CD14-positive monocyte (primary cell): ENCODE measurements around the gene HECW1. TPM values are rescaled to one million over a fixed set of nuclear protein-coding genes. Genes with fewer than 3 reads are reported as not detected.
A peak's percentile ranks its signal among the peaks of the same experiment; 100 is the strongest.

Source experiments
- DNase-seq, 3 donors: peaks; one replicate each; pipeline ENCODE4 v3.0.0-alpha.2; 2011 to 2022
- H2AFZ ChIP-seq: 2 replicates; pipeline ENCODE4 v1.6.0; 2012; ENCODE audit warnings: mild to moderate bottlenecking, low read depth, low read length, inconsistent platforms; ENCODE audit not compliant: insufficient read depth, poor library complexity, severe bottlenecking
- H3K27ac ChIP-seq, 2 donors: 1 replicate in 1 of 2; 2 replicates in 1 of 2; pipeline ENCODE4 v1.5.1; 2012 to 2013; ENCODE audit warnings: low read length in 2 of 2, control low read depth in 1 of 2, inconsistent platforms in 1 of 2, low read depth in 1 of 2, mild to moderate bottlenecking in 1 of 2
- H3K27me3 ChIP-seq, 2 donors: one replicate each; pipeline versions ENCODE4 v1.6.0 to v1.6.1; 2011 to 2013; ENCODE audit warnings: low read length in 2 of 2; ENCODE audit not compliant: control insufficient read depth in 2 of 2, insufficient read depth in 2 of 2
- H3K36me3 ChIP-seq, 2 donors: replicated peaks in 1 of 2; 1 replicate in 1 of 2; 2 replicates in 1 of 2; pipeline versions ENCODE4 v1.5.1 to v1.6.1; 2012 to 2013; ENCODE audit warnings: low read length in 2 of 2, control low read depth in 1 of 2, inconsistent platforms in 1 of 2, mild to moderate bottlenecking in 1 of 2; ENCODE audit not compliant: insufficient read depth in 2 of 2, control insufficient read depth in 1 of 2
- H3K4me1 ChIP-seq, 2 donors: 1 replicate in 1 of 2; 2 replicates in 1 of 2; pipeline versions ENCODE4 v1.5.1 to v1.6.1; 2012 to 2013; ENCODE audit warnings: low read length in 2 of 2, control low read depth in 1 of 2, inconsistent platforms in 1 of 2, mild to moderate bottlenecking in 1 of 2, moderate library complexity in 1 of 2; ENCODE audit not compliant: insufficient read depth in 2 of 2, control insufficient read depth in 1 of 2
- H3K4me2 ChIP-seq: replicated peaks from 2 replicates; pipeline ENCODE3; 2012; ENCODE audit warnings: low read length, moderate library complexity, mild to moderate bottlenecking; ENCODE audit not compliant: poor library complexity, severe bottlenecking; ENCODE audit errors: extremely low read depth
- H3K4me3 ChIP-seq, 3 experiments: fragments of 200-600 bp in 1 of 3; sonication (generic) in 1 of 3; replicated peaks in 1 of 3; 1 replicate in 2 of 3; 2 replicates in 1 of 3; pipeline ENCODE4 v1.5.1; 2011 to 2013; ENCODE audit warnings: low read length in 3 of 3, mild to moderate bottlenecking in 3 of 3, control low read depth in 2 of 3, low read depth in 2 of 3, inconsistent platforms in 1 of 3, moderate library complexity in 1 of 3
- H3K79me2 ChIP-seq: 2 replicates; pipeline ENCODE4 v1.6.0; 2012; ENCODE audit warnings: mild to moderate bottlenecking, control low read depth, inconsistent platforms, low read length, moderate library complexity; ENCODE audit not compliant: insufficient read depth
- H3K9ac ChIP-seq: 2 replicates; pipeline ENCODE4 v1.6.0; 2017; ENCODE audit warnings: low read length, mild to moderate bottlenecking; ENCODE audit not compliant: insufficient read depth, poor library complexity, severe bottlenecking
- H3K9me3 ChIP-seq, 2 donors: replicated peaks in 1 of 2; 1 replicate in 1 of 2; 2 replicates in 1 of 2; pipeline versions ENCODE4 v1.5.1 to v1.6.1; 2012 to 2013; ENCODE audit warnings: low read length in 2 of 2, control low read depth in 1 of 2; ENCODE audit not compliant: control insufficient read depth in 1 of 2, insufficient read depth in 1 of 2
- H4K20me1 ChIP-seq: 2 replicates; pipeline ENCODE4 v1.6.0; 2012; ENCODE audit warnings: mild to moderate bottlenecking, low read length, control low read depth, moderate library complexity; ENCODE audit not compliant: insufficient read depth
- H3K27ac Mint-ChIP-seq, 7 donors: one replicate each; pipeline ENCODE4 v1.8.0; 2020; ENCODE audit warnings: mild to moderate bottlenecking in 7 of 7, mixed read lengths in 7 of 7, moderate library complexity in 6 of 7, inconsistent platforms in 2 of 7
- H3K27me3 Mint-ChIP-seq, 3 donors: one replicate each; pipeline ENCODE4 v1.8.0; 2021 to 2022; ENCODE audit warnings: low read depth in 3 of 3, mild to moderate bottlenecking in 3 of 3, mixed read lengths in 3 of 3, moderate library complexity in 3 of 3, inconsistent platforms in 1 of 3
- H3K36me3 Mint-ChIP-seq, 2 donors: one replicate each; pipeline ENCODE4 v1.8.0; 2020; ENCODE audit warnings: mixed read lengths in 2 of 2, inconsistent platforms in 1 of 2, mild to moderate bottlenecking in 1 of 2
- H3K4me1 Mint-ChIP-seq: one replicate; pipeline ENCODE4 v1.8.0; 2020; ENCODE audit warnings: mild to moderate bottlenecking, mixed read lengths
- H3K4me3 Mint-ChIP-seq, 2 donors: one replicate each; pipeline ENCODE4 v1.8.0; 2020; ENCODE audit warnings: mild to moderate bottlenecking in 2 of 2, mixed read lengths in 2 of 2, moderate library complexity in 1 of 2
- H3K9me3 Mint-ChIP-seq, 7 donors: one replicate each; pipeline ENCODE4 v1.8.0; 2020 to 2022; ENCODE audit warnings: mixed read lengths in 7 of 7, mild to moderate bottlenecking in 6 of 7, moderate library complexity in 6 of 7, inconsistent platforms in 2 of 7
- CTCF ChIP-seq: fragments of 200-600 bp; IDR thresholded peaks from one replicate; pipeline ENCODE4 v1.8.0; 2022; ENCODE audit warnings: antibody characterized with exemption, mild to moderate bottlenecking
- WGBS: methylation state at CpG from one replicate; pipeline ENCODE4 v1.1.5; 2013; ENCODE audit warnings: missing lambda C conversion rate; ENCODE audit not compliant: insufficient coverage; 5-methylcytosine and 5-hydroxymethylcytosine counted together
- intact Hi-C, 2 donors: fragments of 100-400 bp; cut with micrococcal nuclease; formaldehyde crosslinking; loops; one replicate each; pipeline versions ENCODE4 v1.15.0 to v1.15.1; 2023
- polyA plus RNA-seq, 3 donors: library from polyadenylated mRNA; depleted of rRNA in 1 of 3; unstranded in 2 of 3; stranded (reverse) in 1 of 3; fragments of 300-500 nt in 2 of 3; fragments of >200 nt in 1 of 3; fragmentation: Illumina TruSeq in 2 of 3; gene quantifications; 1 replicate in 2 of 3; 2 replicates in 1 of 3; pipeline ENCODE4 v1.2.3, GENCODE V29; 2012 to 2021

The HECW1 gene
- polyA plus RNA-seq, 3 donors = not detected

GRCh38 chr7:43117861-43118260 lies 5.4 kb downstream of the HECW1 start:
- no CpG with 5 or more reads among the region's 4 CpGs for WGBS
- no peaks in the 10 kb centered on the region for H3K79me2 ChIP-seq
- Mint-ChIP-seq H3K27me3 (peaks cover 24 to 27% (median 25%) of the 10 kb centered on the region in 3 donors), H3K4me3 (no peak overlapping the region), H3K36me3 (no peaks in the 10 kb centered on the region), H3K9me3 (peaks cover 0 to 13% (median 0%) of the 10 kb centered on the region in 7 donors), H3K27ac (no peak overlapping the region), H3K4me1 (peaks cover 25% of the 10 kb centered on the region)
- TF ChIP-seq CTCF = no peak
- no peak for DNase-seq
- peaks cover 27 to 30% of the 10 kb centered on the region in 2 donors for H3K27me3 ChIP-seq
- no peak overlapping the region for H3K9ac ChIP-seq
- no peaks in the 10 kb centered on the region for H4K20me1 ChIP-seq
- H2AFZ ChIP-seq = no peak overlapping the region
- peaks cover 0 to 12% of the 10 kb centered on the region in 2 donors for H3K9me3 ChIP-seq
- peaks cover 13 to 22% of the 10 kb centered on the region in 2 donors for H3K4me1 ChIP-seq
- H3K36me3 ChIP-seq = no peaks in the 10 kb centered on the region
- no peak overlapping the region for H3K4me3 ChIP-seq
- intact Hi-C loops = no loop called here
- no peak overlapping the region for H3K4me2 ChIP-seq
- no peak overlapping the region for H3K27ac ChIP-seq

- H3K27me3 Mint-ChIP-seq = peaks cover 23 to 25% (median 24%) of the 10 kb centered on the region in 3 donors
Observed at GRCh38 chr7:43118313-43118712, 5.9 kb downstream of the HECW1 start.

More at GRCh38 chr7:43118313-43118712, 5.9 kb downstream of the HECW1 start:
- Histone ChIP-seq H4K20me1 (no peaks in the 10 kb centered on the region), H3K27me3 (peaks cover 22 to 26% of the 10 kb centered on the region in 2 donors), H3K27ac (no peak overlapping the region), H2AFZ (no peak overlapping the region), H3K4me2 (no peak overlapping the region), H3K9me3 (peaks cover 0 to 12% of the 10 kb centered on the region in 2 donors), H3K79me2 (no peaks in the 10 kb centered on the region), H3K9ac (no peak overlapping the region), H3K36me3 (no peaks in the 10 kb centered on the region), H3K4me1 (peaks cover 10 to 17% of the 10 kb centered on the region in 2 donors), H3K4me3 (no peak overlapping the region)
- H3K27ac Mint-ChIP-seq = no peak overlapping the region
- WGBS = no CpG with 5 or more reads among the region's 4 CpGs
- H3K4me3 Mint-ChIP-seq = peak overlapping the region in 1 of 2 donors; percentile 17
- H3K36me3 Mint-ChIP-seq = no peaks in the 10 kb centered on the region
- no peak for DNase-seq
- intact Hi-C loops = no loop called here
- H3K4me1 Mint-ChIP-seq = peaks cover 25% of the 10 kb centered on the region
- H3K9me3 Mint-ChIP-seq = peaks cover 0 to 13% (median 0%) of the 10 kb centered on the region in 7 donors
- TF ChIP-seq CTCF = no peak
